GM18499 (cell line): ENCODE measurements around the gene PIP5K1C.

Source experiments
- ATAC-seq: cut with Tn5 transposase; IDR thresholded peaks from one replicate; pipeline ENCODE4 v1.9.1; 2021; ENCODE audit warnings: moderate number of reproducible peaks; ENCODE audit not compliant: insufficient read depth, unreplicated experiment

PIP5K1C gene

GRCh38 chr19:3695986-3696659 lies 4.1 kb downstream of the PIP5K1C start:
- ATAC-seq = no peak

GRCh38 chr19:3695124-3695733 lies 5.0 kb downstream of the PIP5K1C start:
- no peak for ATAC-seq

GRCh38 chr19:3694361-3695123 lies 5.7 kb downstream of the PIP5K1C start:
- ATAC-seq = no peak

GRCh38 chr19:3693025-3693925 lies 7.0 kb downstream of the PIP5K1C start:
- no peak for ATAC-seq

GRCh38 chr19:3692141-3693024 lies 7.9 kb downstream of the PIP5K1C start:
- ATAC-seq = no peak

- ATAC-seq = no peak
These were observed 8.5 kb downstream of the PIP5K1C start for GRCh38 chr19:3691726-3692125.

GRCh38 chr19:3691372-3691716 lies 8.9 kb downstream of the PIP5K1C start:
- ATAC-seq = no peak

- no peak for ATAC-seq
These were observed 9.5 kb downstream of the PIP5K1C start for GRCh38 chr19:3690551-3691371.

- no peak for ATAC-seq
These were observed 12.2 kb downstream of the PIP5K1C start for GRCh38 chr19:3687774-3688706.

GRCh38 chr19:3687393-3687773 lies 12.9 kb downstream of the PIP5K1C start:
- ATAC-seq = no peak

- ATAC-seq = no peak
These were observed 15.4 kb downstream of the PIP5K1C start for GRCh38 chr19:3684817-3685410.

- ATAC-seq = no peak
These were observed 16.0 kb downstream of the PIP5K1C start for GRCh38 chr19:3684054-3684816.

GRCh38 chr19:3683405-3684053 lies 16.7 kb downstream of the PIP5K1C start:
- ATAC-seq = no peak

GRCh38 chr19:3682741-3683404 lies 17.4 kb downstream of the PIP5K1C start:
- no peak for ATAC-seq

GRCh38 chr19:3682286-3682685 lies 18.0 kb downstream of the PIP5K1C start:
- no peak for ATAC-seq

- no peak for ATAC-seq
These were observed 19.3 kb downstream of the PIP5K1C start for GRCh38 chr19:3680939-3681338.
